DND-41 (cell line): ENCODE data around the gene TSNAX.

ENCODE experiments used
- EZH2 ChIP-seq: IDR thresholded peaks from 3 replicates; pipeline ENCODE4 v1.6.1; 2012; ENCODE audit warnings: borderline replicate concordance, low read depth, mild to moderate bottlenecking, moderate library complexity, low read length, inconsistent platforms; ENCODE audit not compliant: severe bottlenecking
- TF ChIP-seq, protein P1 (sequence below): IDR thresholded peaks from 2 replicates; pipeline ENCODE4 v1.5.1; 2012; ENCODE audit warnings: borderline replicate concordance, low read length, moderate library complexity, mild to moderate bottlenecking; ENCODE audit not compliant: poor library complexity, severe bottlenecking; ENCODE audit errors: extremely low read depth

DNA sequence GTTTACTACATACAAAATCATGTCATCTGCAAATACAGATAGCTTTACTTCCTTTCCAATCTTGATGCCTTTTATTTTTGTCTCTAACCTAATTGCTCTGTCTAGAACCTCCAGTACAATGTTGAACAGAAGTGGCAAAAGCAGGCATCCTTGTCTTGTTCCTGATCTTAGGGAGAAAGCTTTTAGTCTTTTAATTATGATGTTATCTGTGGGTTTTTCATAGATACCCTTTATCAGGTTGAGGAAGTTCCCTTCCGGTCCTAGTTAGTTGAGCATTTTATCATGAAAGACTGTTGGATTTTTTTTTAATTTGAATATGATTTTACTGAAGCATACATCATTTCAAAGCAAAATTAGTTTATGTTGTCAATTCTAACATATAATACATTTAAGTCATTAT, 52.4 kb downstream of the TSNAX start:
- TF ChIP-seq, protein P1, sequence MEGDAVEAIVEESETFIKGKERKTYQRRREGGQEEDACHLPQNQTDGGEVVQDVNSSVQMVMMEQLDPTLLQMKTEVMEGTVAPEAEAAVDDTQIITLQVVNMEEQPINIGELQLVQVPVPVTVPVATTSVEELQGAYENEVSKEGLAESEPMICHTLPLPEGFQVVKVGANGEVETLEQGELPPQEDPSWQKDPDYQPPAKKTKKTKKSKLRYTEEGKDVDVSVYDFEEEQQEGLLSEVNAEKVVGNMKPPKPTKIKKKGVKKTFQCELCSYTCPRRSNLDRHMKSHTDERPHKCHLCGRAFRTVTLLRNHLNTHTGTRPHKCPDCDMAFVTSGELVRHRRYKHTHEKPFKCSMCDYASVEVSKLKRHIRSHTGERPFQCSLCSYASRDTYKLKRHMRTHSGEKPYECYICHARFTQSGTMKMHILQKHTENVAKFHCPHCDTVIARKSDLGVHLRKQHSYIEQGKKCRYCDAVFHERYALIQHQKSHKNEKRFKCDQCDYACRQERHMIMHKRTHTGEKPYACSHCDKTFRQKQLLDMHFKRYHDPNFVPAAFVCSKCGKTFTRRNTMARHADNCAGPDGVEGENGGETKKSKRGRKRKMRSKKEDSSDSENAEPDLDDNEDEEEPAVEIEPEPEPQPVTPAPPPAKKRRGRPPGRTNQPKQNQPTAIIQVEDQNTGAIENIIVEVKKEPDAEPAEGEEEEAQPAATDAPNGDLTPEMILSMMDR: no peak
- TF ChIP-seq EZH2: no peak
